Activated T-cell treated with anti-CD3 and anti-CD28 coated beads, Interleukin-2, amount 50 U/mL, for 72 hours (primary cell): ENCODE results near the gene ALKBH5. TPM values are rescaled to one million over a fixed set of nuclear protein-coding genes. Genes with fewer than 3 reads are reported as not detected.

Experiments
- ATAC-seq, 2 donors: fragments of 150-1000 bp; cut with Tn5 transposase; replicated peaks in 1 of 2; 2 replicates each; pipeline ENCODE4 v1.10.0; 2021; ENCODE audit warnings: moderate library complexity in 2 of 2, mild to moderate bottlenecking in 1 of 2
- DNase-seq, 2 donors: peaks; one replicate each; pipeline ENCODE4 v3.0.0; 2021 to 2022; ENCODE audit warnings: mixed read lengths in 1 of 2
- H3K27ac Mint-ChIP-seq: one replicate; pipeline ENCODE4 v1.8.0; 2022; ENCODE audit warnings: mild to moderate bottlenecking, moderate library complexity, mixed read lengths
- H3K27me3 Mint-ChIP-seq: one replicate; pipeline ENCODE4 v1.8.0; 2022; ENCODE audit warnings: low read depth, mixed read lengths
- H3K36me3 Mint-ChIP-seq, 2 donors: one replicate each; pipeline ENCODE4 v1.8.0; 2022; ENCODE audit warnings: mixed read lengths in 2 of 2, mild to moderate bottlenecking in 1 of 2; ENCODE audit not compliant: insufficient read depth in 2 of 2
- H3K4me1 Mint-ChIP-seq: one replicate; pipeline ENCODE4 v1.8.0; 2022; ENCODE audit warnings: low read depth, mixed read lengths
- H3K4me3 Mint-ChIP-seq, 2 donors: one replicate each; pipeline ENCODE4 v1.8.0; 2022; ENCODE audit warnings: mild to moderate bottlenecking in 2 of 2, mixed read lengths in 2 of 2, moderate library complexity in 2 of 2
- H3K9me3 Mint-ChIP-seq, 2 donors: one replicate each; pipeline ENCODE4 v1.8.0; 2022; ENCODE audit warnings: mixed read lengths in 2 of 2
- total RNA-seq, 2 donors: library from RNA; stranded (reverse); gene quantifications; one replicate each; pipeline ENCODE4 v1.2.3, GENCODE V29; 2022

ALKBH5 gene
- total RNA-seq, 2 donors from 2014 or later, result 125 to 133 TPM

DNA sequence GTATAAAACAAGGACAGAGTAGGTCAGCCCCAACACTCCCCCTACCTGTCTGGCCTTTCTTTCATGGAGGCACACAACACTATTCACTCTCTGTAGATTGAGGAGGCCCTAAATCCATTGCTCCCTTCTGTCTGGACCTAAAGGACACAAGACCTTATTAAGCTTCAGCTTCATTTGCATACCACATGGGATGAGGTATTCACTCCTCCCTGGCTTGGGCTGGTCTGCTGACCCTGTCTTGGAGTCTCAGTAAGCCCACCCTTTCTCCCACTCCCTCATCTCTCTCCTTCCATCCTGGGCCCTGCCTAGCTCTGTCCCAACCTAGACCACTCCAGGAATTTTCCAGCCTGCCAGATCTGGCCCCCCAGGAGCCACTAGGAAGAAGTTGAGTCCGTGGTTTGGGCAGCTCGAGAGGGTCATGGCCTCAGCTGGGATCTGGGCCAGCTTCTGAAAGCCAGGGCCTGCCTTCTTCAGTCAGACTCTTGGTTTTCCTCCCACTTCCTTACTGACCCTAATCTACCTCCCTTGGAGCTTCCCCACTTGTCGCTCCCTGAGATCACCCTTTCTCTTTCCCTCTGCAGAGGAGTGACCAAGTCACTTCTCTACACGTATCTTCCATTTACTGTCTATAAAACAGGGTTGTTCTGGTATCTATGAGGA is 35.3 kb downstream of the ALKBH5 start:
- H3K9me3 Mint-ChIP-seq, result no peaks in the 10 kb centered on the region
- no peak overlapping the region for H3K4me3 Mint-ChIP-seq
- ATAC-seq (no peak), DNase-seq (no peak)
- H3K27me3 Mint-ChIP-seq, result no peaks in the 10 kb centered on the region
- H3K36me3 Mint-ChIP-seq, result no peaks in the 10 kb centered on the region
- no peaks in the 10 kb centered on the region for H3K4me1 Mint-ChIP-seq
- H3K27ac Mint-ChIP-seq, result no peak overlapping the region

DNA sequence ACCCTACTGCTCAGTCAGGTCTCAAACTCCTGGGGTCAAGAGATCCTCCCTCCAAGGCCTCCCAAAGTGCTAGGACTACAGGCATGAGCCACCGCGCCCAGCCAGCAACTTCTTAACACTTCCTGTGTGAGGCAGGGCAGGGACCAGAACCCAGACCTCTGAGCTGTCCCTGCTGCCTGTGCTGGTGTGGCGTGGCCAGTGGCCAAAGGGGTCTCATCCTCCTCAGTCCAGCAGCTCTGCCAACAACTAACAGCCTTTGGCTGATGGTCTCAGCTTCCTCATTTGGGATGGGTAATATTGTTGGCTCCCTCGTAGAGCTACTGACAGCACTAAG is 40.4 kb downstream of the ALKBH5 start:
- no peaks in the 10 kb centered on the region for H3K27me3 Mint-ChIP-seq
- H3K9me3 Mint-ChIP-seq, result no peaks in the 10 kb centered on the region
- H3K27ac Mint-ChIP-seq, result no peak overlapping the region
- no peak for ATAC-seq
- H3K4me1 Mint-ChIP-seq, result peaks cover 23% of the 10 kb centered on the region
- DNase-seq, result no peak
- no peak overlapping the region for H3K4me3 Mint-ChIP-seq
- H3K36me3 Mint-ChIP-seq, result peaks cover 2% of the 10 kb centered on the region in 2 donors

DNA sequence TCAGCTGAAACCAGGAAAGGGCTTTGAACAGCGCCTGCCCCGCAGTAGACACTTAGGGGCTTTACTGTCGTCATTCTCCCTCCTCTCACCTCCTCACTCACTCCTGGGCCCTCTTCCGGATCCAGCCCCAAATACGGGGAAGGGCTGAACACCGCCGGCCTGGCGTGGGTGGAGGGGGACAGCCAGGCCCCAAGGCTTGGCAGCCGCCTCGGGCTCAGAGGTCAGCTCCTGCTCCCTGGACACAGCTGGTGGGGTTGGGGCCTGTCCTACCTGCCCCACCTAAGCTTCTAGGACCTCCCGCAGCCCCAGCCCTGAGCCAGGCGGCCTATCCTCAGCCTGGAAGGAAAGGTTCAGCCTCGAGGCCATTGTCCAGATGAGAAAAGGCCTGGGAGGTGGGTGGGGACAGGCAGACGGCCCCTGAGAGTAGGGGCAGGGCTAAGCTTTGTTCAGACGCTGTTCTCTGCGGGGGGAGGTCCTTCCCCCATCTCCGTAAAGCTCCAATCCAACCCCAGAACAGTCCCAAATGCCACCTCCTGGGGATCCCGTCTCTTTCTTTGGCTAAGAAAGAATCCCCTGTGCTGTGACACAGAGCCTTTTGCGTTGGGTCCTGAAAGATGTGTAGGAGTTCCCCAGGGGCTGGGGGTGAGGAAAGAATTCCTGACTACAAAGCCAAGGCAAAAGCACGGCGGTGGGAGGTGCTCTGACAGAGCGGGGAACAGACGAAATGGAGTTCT is 40.9 kb downstream of the ALKBH5 start:
- H3K4me3 Mint-ChIP-seq, result peak overlapping the region; percentile 72 to 79
- ATAC-seq (no peak), DNase-seq (no peak)
- no peaks in the 10 kb centered on the region for H3K27me3 Mint-ChIP-seq
- H3K4me1 Mint-ChIP-seq, result peaks cover 23% of the 10 kb centered on the region
- peaks cover 2% of the 10 kb centered on the region in 2 donors for H3K36me3 Mint-ChIP-seq
- no peaks in the 10 kb centered on the region for H3K9me3 Mint-ChIP-seq
- H3K27ac Mint-ChIP-seq, result peak overlapping the region; percentile 21

DNA sequence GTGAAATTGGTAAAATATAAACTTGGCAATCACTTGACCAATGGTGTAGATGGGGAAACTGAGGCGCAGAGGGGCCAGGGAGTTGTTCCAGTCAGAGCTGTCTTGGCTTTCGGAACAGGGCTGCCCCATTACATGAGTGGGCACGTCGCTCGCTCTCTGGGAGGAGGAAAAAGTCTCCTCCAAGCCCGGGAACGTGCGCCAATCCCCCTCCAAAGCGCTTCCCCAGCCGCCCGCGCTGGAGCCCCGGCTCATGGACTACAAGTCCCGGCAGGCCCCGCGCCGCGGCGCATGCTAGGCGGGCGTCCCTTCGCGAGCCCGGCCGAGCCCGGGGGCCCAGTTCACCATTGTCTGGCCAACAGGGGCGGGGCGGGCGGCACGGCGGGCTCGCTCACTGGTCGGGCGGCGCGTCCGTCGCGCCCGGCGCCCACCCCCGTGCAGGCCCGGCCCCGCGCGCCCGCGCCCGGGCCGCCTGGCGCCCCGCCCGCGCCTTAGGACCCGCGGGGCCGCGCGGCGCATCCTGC is 41.6 kb downstream of the ALKBH5 start, which contains the start of gene LLGL1:
LLGL1 (plus strand) TSS at position 515 of the 521 bp plus-strand sequence. CDS start 48 bp downstream, outside the sequence.
- H3K36me3 Mint-ChIP-seq, result peaks cover 2% of the 10 kb centered on the region in 2 donors
- peaks cover 23% of the 10 kb centered on the region for H3K4me1 Mint-ChIP-seq
- DNase-seq (peak; percentile 97 to 99), ATAC-seq (peak; percentile 98)
- peak within 1 kb of the TSS; percentile 21 for H3K27ac Mint-ChIP-seq
- peak within 1 kb of the TSS; percentile 87 to 95 for H3K4me3 Mint-ChIP-seq
- no peaks in the 10 kb centered on the region for H3K27me3 Mint-ChIP-seq
- H3K9me3 Mint-ChIP-seq, result no peaks in the 10 kb centered on the region

DNA sequence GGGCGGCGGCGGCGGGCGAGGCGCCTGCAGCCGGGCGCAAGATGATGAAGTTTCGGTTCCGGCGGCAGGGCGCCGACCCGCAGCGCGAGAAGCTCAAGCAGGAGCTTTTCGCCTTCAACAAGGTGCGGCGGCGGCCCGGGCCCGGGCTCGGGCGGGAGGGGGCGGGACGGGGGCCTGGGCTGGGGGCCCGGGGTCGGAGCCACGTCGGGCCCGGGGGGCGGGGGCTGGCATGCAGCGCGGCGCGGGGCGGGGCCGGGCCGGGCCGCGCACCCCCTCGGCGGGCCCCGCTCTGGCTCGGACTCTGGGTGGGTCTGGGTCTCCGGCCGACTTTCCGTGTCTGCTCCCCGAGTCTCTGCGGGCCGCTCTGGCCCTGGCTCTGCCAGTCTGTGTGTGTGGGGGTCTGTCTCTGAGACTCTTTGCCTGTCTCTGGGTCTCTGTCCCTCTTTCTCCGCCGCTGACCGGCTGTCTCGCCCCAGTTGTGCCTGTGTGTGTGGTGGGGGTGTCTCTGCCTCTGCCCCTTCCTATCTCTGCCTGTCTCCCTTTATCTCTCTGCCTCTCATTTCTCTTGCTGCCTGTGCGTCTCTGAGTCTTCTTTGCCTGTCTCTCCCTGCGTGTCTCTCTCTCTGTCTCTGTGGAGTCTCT is 42.1 kb downstream of the ALKBH5 start:
- peaks cover 23% of the 10 kb centered on the region for H3K4me1 Mint-ChIP-seq
- H3K36me3 Mint-ChIP-seq, result peaks cover 2% of the 10 kb centered on the region in 2 donors
- peak overlapping the region; percentile 87 to 95 for H3K4me3 Mint-ChIP-seq
- ATAC-seq, result peak in 1 of 2 donors; percentile 52
- DNase-seq, result peak in 1 of 2 donors; percentile 10
- no peaks in the 10 kb centered on the region for H3K9me3 Mint-ChIP-seq
- H3K27me3 Mint-ChIP-seq, result no peaks in the 10 kb centered on the region
- peak overlapping the region; percentile 5 for H3K27ac Mint-ChIP-seq

DNA sequence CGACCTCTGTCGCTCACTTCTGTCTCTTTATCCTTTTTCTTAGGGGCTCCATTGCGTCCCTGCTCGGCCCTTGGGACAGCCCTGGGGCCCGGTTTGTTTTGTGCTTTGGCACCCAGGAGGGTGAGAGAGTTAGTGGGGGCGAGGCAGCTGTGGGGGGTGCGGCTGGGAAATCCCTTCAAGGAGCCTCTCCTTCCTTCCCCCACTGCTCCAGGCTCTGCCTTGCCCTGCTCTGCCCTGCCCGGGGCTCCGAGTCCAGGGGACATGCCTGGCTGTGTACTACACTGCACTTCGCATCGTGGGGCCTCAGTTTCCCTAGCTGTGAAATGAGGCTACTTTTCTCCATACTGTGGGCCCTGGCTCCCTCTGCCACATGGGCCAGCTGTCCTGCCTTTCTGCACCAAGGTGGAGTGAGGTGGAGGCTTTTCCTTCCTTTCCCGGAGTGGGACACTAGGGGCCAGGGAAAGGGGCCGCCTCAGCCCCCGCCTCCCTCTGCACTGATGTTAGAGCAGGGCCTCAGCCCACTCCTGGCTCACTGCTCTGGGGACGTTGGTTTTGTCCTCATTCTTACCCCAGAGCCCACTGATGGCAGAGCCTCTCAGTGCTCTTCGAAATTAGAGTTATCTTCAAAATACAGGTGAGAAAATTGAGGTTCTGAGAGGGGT is 42.8 kb downstream of the ALKBH5 start:
- ATAC-seq (no peak), DNase-seq (no peak)
- Mint-ChIP-seq H3K4me3 (peak overlapping the region; percentile 87 to 95), H3K27me3 (no peaks in the 10 kb centered on the region), H3K36me3 (peaks cover 2% of the 10 kb centered on the region in 2 donors), H3K27ac (peak overlapping the region; percentile 5), H3K4me1 (peaks cover 23% of the 10 kb centered on the region), H3K9me3 (no peaks in the 10 kb centered on the region)

DNA sequence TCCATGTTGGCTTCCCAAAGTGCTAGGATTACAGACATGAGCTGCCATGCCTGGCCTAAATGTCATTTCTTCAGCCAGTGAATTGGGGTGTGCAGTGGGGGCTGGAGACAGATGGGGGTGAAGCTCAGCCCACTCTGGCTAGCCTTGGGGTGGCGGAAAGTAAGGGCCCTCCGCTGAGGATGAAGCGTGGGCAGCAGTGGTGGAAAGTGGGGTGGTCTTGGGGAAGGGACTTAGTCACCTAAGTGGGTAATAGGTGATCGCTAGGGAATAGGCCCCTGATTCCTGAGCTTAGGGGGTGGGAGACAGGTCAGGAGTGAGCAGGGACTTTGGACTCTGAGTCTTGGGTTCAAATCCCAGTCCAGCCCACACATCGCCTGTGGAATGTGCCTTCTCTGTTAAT is 44.0 kb downstream of the ALKBH5 start:
- ATAC-seq (no peak), DNase-seq (no peak)
- Mint-ChIP-seq H3K9me3 (no peaks in the 10 kb centered on the region), H3K4me3 (no peak overlapping the region), H3K27me3 (no peaks in the 10 kb centered on the region), H3K36me3 (peaks cover 2% of the 10 kb centered on the region in 2 donors), H3K27ac (no peak overlapping the region), H3K4me1 (peaks cover 23% of the 10 kb centered on the region)

DNA sequence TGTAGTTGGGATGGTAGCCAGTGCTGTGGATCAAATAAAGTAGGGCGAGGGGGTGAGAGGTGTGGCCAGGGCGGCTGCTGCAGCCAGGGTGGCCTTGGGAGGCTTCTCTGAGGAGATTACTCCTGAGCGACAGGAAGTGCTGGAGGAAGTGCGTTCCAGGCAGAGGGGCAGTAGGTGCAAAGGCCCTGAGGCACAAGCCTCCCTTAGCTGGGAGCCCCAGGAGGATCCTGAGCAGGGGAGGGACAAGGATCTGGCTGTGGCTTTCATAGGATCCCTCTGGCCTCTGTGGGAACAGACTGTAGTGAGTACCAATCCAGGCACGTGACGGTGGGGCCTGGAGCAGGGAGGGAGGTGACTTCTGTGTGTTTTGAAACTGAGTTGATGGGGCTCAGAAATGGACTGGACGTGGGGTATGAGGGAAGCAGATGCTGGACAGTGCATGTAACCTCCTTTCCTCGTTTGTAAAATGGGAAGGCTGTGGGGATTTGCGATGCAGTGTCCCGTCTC is 44.6 kb downstream of the ALKBH5 start:
- Mint-ChIP-seq H3K36me3 (peaks cover 2% of the 10 kb centered on the region in 2 donors), H3K4me3 (no peak overlapping the region), H3K27me3 (no peaks in the 10 kb centered on the region), H3K27ac (no peak overlapping the region), H3K9me3 (no peaks in the 10 kb centered on the region), H3K4me1 (peaks cover 23% of the 10 kb centered on the region)
- no peak for ATAC-seq
- DNase-seq, result no peak

DNA sequence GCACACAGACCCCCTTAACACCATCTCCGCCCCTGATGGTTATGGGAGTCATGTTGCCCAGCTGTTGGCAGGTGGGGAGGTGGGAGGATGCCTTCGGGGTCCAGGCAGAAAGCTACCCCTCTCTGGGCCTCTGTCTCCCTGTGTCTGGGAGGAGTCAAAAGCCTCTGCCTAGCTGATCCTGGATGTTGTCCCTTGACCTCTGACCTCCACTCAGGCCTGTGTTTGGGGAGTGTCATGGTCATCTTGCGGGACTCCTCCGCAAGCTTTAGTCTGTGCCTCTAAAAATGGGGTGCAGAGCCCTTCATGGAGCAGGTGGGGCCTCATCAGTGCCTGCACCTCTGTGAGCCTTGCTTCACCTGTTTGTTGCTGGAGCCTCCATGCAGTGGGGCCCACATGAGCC is 45.6 kb downstream of the ALKBH5 start:
- H3K36me3 Mint-ChIP-seq, result peaks cover 2% of the 10 kb centered on the region in 2 donors
- no peak for ATAC-seq
- H3K27me3 Mint-ChIP-seq, result no peaks in the 10 kb centered on the region
- H3K27ac Mint-ChIP-seq, result no peak overlapping the region
- H3K4me3 Mint-ChIP-seq, result no peak overlapping the region
- DNase-seq, result no peak
- peaks cover 23% of the 10 kb centered on the region for H3K4me1 Mint-ChIP-seq
- no peaks in the 10 kb centered on the region for H3K9me3 Mint-ChIP-seq

DNA sequence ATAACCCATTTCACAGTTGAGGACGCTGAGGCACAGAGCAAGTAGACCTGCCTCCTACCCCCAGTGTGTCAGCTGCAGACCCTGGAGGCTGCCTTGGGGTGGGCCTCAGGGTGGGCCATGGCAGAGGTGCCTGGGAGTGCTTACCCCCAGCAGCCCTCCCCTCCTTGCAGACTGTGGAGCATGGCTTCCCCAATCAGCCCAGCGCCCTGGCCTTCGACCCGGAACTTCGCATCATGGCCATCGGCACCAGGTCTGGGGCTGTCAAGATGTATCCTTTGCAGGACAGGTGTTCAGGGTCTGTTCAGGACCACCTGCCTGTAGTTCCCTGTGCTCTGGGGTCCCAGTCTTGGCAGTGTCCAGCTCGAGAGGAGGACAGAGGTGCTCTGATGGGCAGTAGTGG is 46.1 kb downstream of the ALKBH5 start:
- H3K36me3 Mint-ChIP-seq, result peaks cover 2% of the 10 kb centered on the region in 2 donors
- H3K9me3 Mint-ChIP-seq, result no peaks in the 10 kb centered on the region
- H3K27ac Mint-ChIP-seq, result no peak overlapping the region
- no peak for DNase-seq
- H3K27me3 Mint-ChIP-seq, result no peaks in the 10 kb centered on the region
- no peak overlapping the region for H3K4me3 Mint-ChIP-seq
- no peak for ATAC-seq
- H3K4me1 Mint-ChIP-seq, result peaks cover 25% of the 10 kb centered on the region

DNA sequence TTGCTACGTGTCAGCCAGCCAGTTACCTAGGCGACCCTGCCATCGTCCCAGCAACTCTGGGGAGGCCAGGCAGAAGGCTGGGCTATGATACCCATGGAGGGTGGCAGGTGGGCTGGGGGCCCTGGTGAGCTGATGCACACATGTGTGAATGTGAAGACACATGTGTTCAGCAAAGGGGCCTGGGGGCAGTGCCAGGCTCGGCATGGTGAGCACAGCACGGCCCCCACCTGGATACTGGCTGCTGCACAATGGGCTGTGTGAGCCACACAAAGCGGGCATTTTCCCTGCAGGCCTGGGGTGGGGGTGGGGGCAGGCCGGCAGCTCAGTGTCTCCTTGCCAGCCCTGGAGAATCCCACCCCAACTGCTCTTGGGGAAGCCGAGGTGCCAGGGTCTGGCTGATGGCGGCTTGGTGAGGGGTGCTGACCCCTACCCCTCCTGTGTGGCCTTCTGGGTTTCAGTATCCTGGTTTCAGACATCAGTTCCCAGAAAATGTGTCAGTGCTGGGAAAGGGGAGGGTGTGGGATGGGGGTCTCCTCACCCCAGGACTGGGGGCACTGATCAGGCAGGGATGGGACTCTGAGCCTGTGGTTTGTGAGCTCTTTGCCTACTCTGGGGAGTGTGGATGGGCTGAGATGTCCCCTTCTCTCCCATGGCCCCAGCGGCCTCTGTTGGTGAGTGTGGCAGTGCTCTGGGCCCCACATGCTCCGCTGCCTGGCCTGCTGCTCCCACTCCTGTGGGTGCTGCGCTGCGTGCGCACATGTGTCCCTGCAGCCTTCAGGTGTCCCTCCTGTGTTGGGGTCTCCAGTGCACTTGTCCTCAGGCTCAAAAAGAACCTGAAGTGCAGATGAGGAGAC is 46.9 kb downstream of the ALKBH5 start:
- DNase-seq (no peak), ATAC-seq (no peak)
- peaks cover 2% of the 10 kb centered on the region in 2 donors for H3K36me3 Mint-ChIP-seq
- no peak overlapping the region for H3K27ac Mint-ChIP-seq
- no peaks in the 10 kb centered on the region for H3K27me3 Mint-ChIP-seq
- no peaks in the 10 kb centered on the region for H3K9me3 Mint-ChIP-seq
- no peak overlapping the region for H3K4me3 Mint-ChIP-seq
- H3K4me1 Mint-ChIP-seq, result peaks cover 32% of the 10 kb centered on the region

DNA sequence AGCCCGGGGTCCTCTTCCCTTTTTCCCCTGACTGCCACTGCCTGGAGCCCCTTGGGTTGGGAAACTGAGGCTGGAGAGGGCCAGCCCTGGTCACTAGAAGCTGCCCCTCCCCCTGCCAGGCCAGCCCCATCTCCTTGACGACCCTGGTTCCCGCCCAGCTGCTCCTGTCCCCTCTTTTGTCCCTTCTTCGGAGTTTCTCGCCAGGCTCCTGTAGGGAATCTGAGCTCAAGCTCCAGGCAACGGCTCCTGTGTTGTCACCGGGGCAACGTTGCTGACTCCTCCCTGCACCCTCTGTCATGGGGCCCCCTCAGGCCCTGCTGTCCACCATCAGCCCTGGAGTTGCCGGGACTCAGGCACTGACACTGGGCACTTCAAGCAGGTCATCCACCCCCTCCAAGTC is 47.5 kb downstream of the ALKBH5 start:
- Mint-ChIP-seq H3K4me3 (no peak overlapping the region), H3K27ac (no peak overlapping the region), H3K9me3 (no peaks in the 10 kb centered on the region)

More for the DNA sequence above, 47.5 kb downstream of the ALKBH5 start:
- Mint-ChIP-seq H3K36me3 (no peaks in the 10 kb centered on the region), H3K27me3 (no peaks in the 10 kb centered on the region), H3K4me1 (peaks cover 34% of the 10 kb centered on the region)
- no peak for DNase-seq
- no peak for ATAC-seq
